ENCODE results near the gene COPS7A.

GRCh38 chr12:6753772-6754356 lies 30.0 kb downstream of the COPS7A start:
- no peak for TF ChIP-seq ZNF311 (CRISPR knock-in tag; IDR thresholded peaks at IDR 0.05)
- TF ChIP-seq ZNF121 (CRISPR knock-in tag; conservative IDR thresholded peaks at IDR 0.05) = no peak
- no peak for TF ChIP-seq E2F4 (CRISPR knock-in tag; IDR thresholded peaks at IDR 0.05; ENCODE audit: low read depth)
- no peak for TF ChIP-seq HMG20B (CRISPR knock-in tag; IDR thresholded peaks at IDR 0.05)
- no peak for TF ChIP-seq ZZZ3 (IDR thresholded peaks at IDR 0.05)

Measured in K562 (cell line).